Right atrium auricular region (tissue), 2 donors: ENCODE data around the gene E2F6. TPM values are rescaled to one million over a fixed set of nuclear protein-coding genes. Genes with fewer than 3 reads are reported as not detected.

Source experiments
- DNase-seq: peaks from one replicate; pipeline ENCODE4 v3.0.0-alpha.2; 2019; ENCODE audit warnings: low spot score
- H3K27ac ChIP-seq, 2 donors: fragments of 200-600 bp; sonication (generic); 1 replicate in 1 of 2; 2 replicates in 1 of 2; pipeline ENCODE4 v1.5.1; 2016 to 2019
- H3K27me3 ChIP-seq, 2 donors: fragments of 200-600 bp; sonication (generic); one replicate each; pipeline versions ENCODE4 v1.5.1 to v1.6.0; 2017 to 2019
- H3K36me3 ChIP-seq: fragments of 200-600 bp; sonication (generic); one replicate; pipeline ENCODE4 v1.5.1; 2016
- H3K4me1 ChIP-seq, 2 donors: fragments of 200-600 bp; sonication (generic); one replicate each; pipeline versions ENCODE4 v1.5.1 to v1.6.0; 2017 to 2019
- H3K4me3 ChIP-seq, 2 donors: fragments of 200-600 bp; sonication (generic); 1 replicate in 1 of 2; 2 replicates in 1 of 2; pipeline ENCODE4 v1.5.1; 2017 to 2019; ENCODE audit warnings: mild to moderate bottlenecking in 1 of 2, moderate library complexity in 1 of 2
- H3K9me3 ChIP-seq, 2 donors: fragments of 200-600 bp; sonication (generic); one replicate each; pipeline ENCODE4 v1.5.1; 2019
- total RNA-seq, 2 donors: library from RNA; depleted of rRNA; stranded (reverse); fragments of >200 nt; gene quantifications; one replicate each; pipeline ENCODE4 v1.1.0, GENCODE V29; 2016
- TF ChIP-seq, protein P1 (sequence below), 2 donors: fragments of 200-600 bp; sonication (generic); IDR thresholded peaks; one replicate each; pipeline ENCODE4 v1.5.1; 2019; ENCODE audit warnings: antibody characterized with exemption in 2 of 2

E2F6 gene
- total RNA-seq, 2 donors from 2014 or later = 19.1 to 20.2 TPM

DNA sequence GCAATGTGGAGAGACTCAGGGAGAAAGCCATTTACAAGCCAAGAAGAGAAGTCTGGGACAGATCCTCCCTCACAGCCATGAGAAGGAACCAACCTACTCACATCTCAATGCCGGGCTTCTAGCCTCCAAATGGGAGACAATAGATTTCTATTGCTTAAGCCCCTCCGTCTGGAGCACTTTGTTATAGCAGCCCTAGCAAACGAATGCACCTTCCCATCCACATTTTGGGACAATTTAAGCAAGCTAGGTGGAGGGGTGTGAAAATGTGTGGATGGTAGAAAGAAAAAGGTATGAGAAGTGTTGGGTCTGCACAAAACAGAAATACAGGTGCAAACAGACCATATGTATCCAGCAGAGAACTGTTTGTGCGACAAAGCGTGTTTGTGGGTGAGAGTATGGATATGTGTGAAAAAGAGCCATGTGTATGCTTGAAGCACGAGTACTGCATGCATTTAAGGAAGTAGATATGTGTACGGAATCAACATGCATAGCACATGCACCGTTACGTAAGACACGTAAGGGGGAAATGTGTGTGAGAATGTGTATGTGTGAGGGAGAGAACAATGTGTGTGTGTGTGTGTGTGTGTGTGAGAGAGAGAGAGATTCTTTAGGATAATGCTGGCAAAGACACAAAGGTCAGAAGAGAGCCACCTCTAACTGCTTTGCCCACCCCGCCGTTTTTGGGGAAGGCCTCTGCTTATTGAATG is 13.1 kb upstream of the E2F6 start:
- Histone ChIP-seq H3K27me3 (no peaks in the 10 kb centered on the region), H3K9me3 (no peaks in the 10 kb centered on the region), H3K4me3 (no peak overlapping the region), H3K4me1 (peaks cover 0 to 12% of the 10 kb centered on the region in 2 donors), H3K36me3 (no peaks in the 10 kb centered on the region), H3K27ac (no peak overlapping the region)
- TF ChIP-seq, protein P1, sequence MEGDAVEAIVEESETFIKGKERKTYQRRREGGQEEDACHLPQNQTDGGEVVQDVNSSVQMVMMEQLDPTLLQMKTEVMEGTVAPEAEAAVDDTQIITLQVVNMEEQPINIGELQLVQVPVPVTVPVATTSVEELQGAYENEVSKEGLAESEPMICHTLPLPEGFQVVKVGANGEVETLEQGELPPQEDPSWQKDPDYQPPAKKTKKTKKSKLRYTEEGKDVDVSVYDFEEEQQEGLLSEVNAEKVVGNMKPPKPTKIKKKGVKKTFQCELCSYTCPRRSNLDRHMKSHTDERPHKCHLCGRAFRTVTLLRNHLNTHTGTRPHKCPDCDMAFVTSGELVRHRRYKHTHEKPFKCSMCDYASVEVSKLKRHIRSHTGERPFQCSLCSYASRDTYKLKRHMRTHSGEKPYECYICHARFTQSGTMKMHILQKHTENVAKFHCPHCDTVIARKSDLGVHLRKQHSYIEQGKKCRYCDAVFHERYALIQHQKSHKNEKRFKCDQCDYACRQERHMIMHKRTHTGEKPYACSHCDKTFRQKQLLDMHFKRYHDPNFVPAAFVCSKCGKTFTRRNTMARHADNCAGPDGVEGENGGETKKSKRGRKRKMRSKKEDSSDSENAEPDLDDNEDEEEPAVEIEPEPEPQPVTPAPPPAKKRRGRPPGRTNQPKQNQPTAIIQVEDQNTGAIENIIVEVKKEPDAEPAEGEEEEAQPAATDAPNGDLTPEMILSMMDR (IDR thresholded peaks at IDR 0.05) = no peak
- no peak for DNase-seq

DNA sequence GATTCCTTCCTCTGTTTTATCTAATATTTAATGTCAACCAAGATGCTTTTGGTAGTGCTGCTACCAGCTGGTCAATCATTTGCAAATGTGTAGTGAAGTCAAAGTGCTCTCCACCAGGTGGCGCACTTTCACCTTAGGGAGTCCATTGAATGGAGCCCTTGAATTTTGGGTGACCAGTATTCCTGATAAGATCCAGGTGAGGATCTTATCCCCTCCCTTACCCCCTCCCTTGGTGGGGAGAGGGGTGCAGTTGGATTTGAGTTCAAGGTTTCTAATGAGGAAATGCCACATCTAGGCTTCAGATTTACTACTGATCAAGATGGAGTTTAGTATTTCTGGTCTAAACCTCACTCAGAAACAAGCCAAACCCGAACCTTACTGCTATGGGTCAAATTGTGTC is 12.0 kb upstream of the E2F6 start:
- no peaks in the 10 kb centered on the region for H3K36me3 ChIP-seq
- peak; percentile 94 for DNase-seq
- H3K27me3 ChIP-seq = no peaks in the 10 kb centered on the region
- peaks cover 0 to 9% of the 10 kb centered on the region in 2 donors for H3K4me1 ChIP-seq
- H3K9me3 ChIP-seq = no peaks in the 10 kb centered on the region
- no peak overlapping the region for H3K4me3 ChIP-seq
- TF ChIP-seq, protein P1 (IDR thresholded peaks at IDR 0.05) = peak; percentile 75 to 95
- no peak overlapping the region for H3K27ac ChIP-seq

DNA sequence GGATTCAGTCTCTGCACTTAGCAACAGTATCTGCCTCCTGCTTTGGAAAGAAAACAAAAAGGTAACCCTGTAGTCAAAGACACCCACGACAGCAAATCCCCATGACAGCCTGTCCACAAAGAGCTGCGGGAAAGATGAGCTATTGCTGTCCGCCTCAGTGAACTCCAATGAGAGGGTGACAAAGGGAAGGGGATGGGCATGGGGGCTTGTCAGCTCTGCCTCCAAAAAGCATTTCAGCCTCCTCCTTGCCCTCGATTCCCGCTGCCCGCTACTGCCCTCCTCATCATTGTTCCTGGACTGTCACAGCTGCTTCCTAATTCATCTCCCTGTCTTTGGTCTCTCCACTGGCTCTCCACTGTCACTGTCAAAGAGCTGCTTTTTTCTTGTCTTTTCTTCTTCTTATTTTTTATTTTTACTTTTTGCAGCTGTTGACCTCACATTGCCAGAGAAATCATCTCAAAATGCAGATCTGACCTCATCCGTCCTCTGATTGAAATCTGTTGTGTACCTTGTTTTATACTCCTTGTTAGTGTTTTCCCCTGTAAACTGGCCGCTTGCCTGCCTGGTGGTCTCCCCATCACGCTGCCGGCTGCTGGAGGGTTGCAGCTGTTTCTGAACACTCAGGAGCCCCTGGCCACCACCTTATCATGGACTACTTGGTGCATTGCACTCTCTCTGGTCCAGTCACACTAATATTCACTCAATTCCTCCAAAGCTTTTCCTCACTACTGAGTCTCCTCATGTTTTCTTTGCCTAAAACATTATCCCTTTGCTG is 7.9 kb upstream of the E2F6 start:
- H3K27ac ChIP-seq = no peak overlapping the region
- DNase-seq = no peak
- H3K4me1 ChIP-seq = no peaks in the 10 kb centered on the region
- no peaks in the 10 kb centered on the region for H3K36me3 ChIP-seq
- no peak overlapping the region for H3K4me3 ChIP-seq
- H3K27me3 ChIP-seq = no peaks in the 10 kb centered on the region
- TF ChIP-seq, protein P1 (IDR thresholded peaks at IDR 0.05) = no peak
- H3K9me3 ChIP-seq = no peaks in the 10 kb centered on the region

DNA sequence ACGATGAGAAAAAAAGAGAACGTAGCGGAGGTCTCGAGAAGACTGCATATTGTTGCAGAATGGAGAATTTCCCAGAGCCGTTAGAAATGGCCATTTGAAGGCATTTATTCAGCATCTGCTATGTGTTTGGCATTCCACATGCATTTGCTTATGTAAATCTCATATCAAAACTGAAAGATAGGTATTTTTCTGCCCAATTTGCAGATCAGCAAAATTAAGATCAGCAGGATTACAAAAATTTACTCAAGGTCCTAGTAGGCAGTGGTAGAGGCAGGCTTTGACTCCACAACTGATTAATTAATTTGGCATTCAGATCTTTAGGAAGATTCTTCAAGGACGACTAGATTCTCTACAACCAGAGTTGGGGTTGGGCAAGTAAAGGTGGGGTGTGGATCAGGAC is 1.8 kb upstream of the E2F6 start:
- no peak overlapping the region for H3K27ac ChIP-seq
- no peak for DNase-seq
- peaks cover 0 to 28% of the 10 kb centered on the region in 2 donors for H3K4me1 ChIP-seq
- H3K36me3 ChIP-seq = peaks cover 11% of the 10 kb centered on the region
- no peaks in the 10 kb centered on the region for H3K27me3 ChIP-seq
- TF ChIP-seq, protein P1 (IDR thresholded peaks at IDR 0.05) = no peak
- H3K9me3 ChIP-seq = no peaks in the 10 kb centered on the region
- H3K4me3 ChIP-seq = no peak overlapping the region

DNA sequence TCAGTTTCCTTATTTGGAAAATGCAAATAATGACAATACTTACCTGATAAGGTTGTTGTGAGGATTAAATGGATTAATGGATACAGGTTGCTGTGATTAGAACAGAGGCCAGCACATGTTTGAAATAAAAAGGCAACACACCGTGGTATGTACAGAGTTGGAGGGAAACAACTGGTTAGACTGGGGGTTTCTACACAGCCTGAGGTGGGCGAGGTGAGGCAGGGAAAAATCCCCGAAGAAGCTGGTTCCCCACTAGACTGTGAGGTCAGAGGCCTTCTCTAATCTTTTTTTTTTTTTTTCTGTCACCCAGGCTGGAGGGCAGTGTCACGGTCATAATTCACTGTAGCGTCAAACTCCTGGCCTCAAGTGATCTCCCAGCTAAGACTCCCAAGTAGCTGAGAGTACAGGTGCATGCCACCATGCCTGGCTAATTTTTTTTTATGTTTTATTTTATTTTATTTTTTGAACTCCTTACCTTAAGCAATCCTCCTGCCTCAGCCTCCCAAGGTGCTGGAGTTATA is 1.2 kb upstream of the E2F6 start:
- H3K4me3 ChIP-seq = peak overlapping the region in 1 of 2 donors; percentile 72
- peaks cover 11% of the 10 kb centered on the region for H3K36me3 ChIP-seq
- peaks cover 0 to 33% of the 10 kb centered on the region in 2 donors for H3K4me1 ChIP-seq

More for the DNA sequence above, 1.2 kb upstream of the E2F6 start:
- Histone ChIP-seq H3K27ac (no peak overlapping the region), H3K9me3 (no peaks in the 10 kb centered on the region), H3K27me3 (no peaks in the 10 kb centered on the region)
- no peak for DNase-seq
- TF ChIP-seq, protein P1 (IDR thresholded peaks at IDR 0.05) = no peak
